ENCODE results near the gene MEGF6.

- TF ChIP-seq POLR2A (IDR thresholded peaks at IDR 0.05) = no peak
- TF ChIP-seq CTCF (IDR thresholded peaks at IDR 0.05) = no peak
Observed at GRCh38 chr1:3483380-3483779, 127.9 kb downstream of the MEGF6 start.

Measured in body of pancreas (tissue), 4 donors.